SU-DHL-6 (cell line): Measurements from ENCODE around the gene AATK.

Experiments used
- H2AFZ ChIP-seq: fragments of 200-600 bp; sonication (generic); 2 replicates; pipeline ENCODE4 v1.6.1; 2014; ENCODE audit warnings: low read depth, mild to moderate bottlenecking, moderate library complexity, mixed read lengths, antibody characterized with exemption, low read length; ENCODE audit not compliant: severe bottlenecking
- H3F3A ChIP-seq: fragments of 200-600 bp; shearing (Covaris generic); 2 replicates; pipeline ENCODE4 v1.6.0; 2016; ENCODE audit warnings: antibody characterized with exemption, mild to moderate bottlenecking; ENCODE audit not compliant: insufficient read depth
- H3K27ac ChIP-seq: fragments of 200-600 bp; sonication (generic); 2 replicates; pipeline ENCODE4 v1.5.1; 2016; ENCODE audit warnings: low read depth, mild to moderate bottlenecking, low read length, moderate library complexity, mixed read lengths
- H3K27me3 ChIP-seq: fragments of 200-600 bp; sonication (generic), shearing (Covaris generic); 2 replicates; pipeline ENCODE4 v1.6.0; 2014; ENCODE audit warnings: mild to moderate bottlenecking, low read length
- H3K36me3 ChIP-seq: fragments of 200-600 bp; sonication (generic); 2 replicates; pipeline ENCODE4 v1.6.1; 2014; ENCODE audit warnings: mild to moderate bottlenecking, low read length, mixed read lengths
- H3K4me2 ChIP-seq: fragments of 300-600, 200-600 bp; shearing (Covaris generic), sonication (generic); 2 replicates; pipeline ENCODE4 v1.6.0; 2014; ENCODE audit warnings: low read length, low read depth, mild to moderate bottlenecking; ENCODE audit not compliant: poor library complexity, severe bottlenecking
- H3K4me3 ChIP-seq: fragments of 200-600 bp; sonication (generic); 2 replicates; pipeline ENCODE4 v1.5.1; 2014; ENCODE audit warnings: antibody characterized with exemption, low read length, mild to moderate bottlenecking, mixed read lengths; ENCODE audit not compliant: insufficient read depth, poor library complexity, severe bottlenecking
- H3K79me2 ChIP-seq: fragments of 200-600 bp; sonication (generic); 2 replicates; pipeline ENCODE4 v1.6.1; 2014; ENCODE audit warnings: mild to moderate bottlenecking, low read length, moderate library complexity; ENCODE audit not compliant: insufficient read depth
- H3K9ac ChIP-seq: fragments of 200-600 bp; sonication (generic); 2 replicates; pipeline ENCODE4 v1.7.0; 2014; ENCODE audit warnings: mild to moderate bottlenecking, low read length
- H3K9me2 ChIP-seq: fragments of 200-600 bp; sonication (generic); replicated peaks from 2 replicates; pipeline ENCODE4 v1.6.1; 2014; ENCODE audit warnings: low read length; ENCODE audit not compliant: insufficient read depth
- H3K9me3 ChIP-seq: fragments of 200-600 bp; sonication (generic); 2 replicates; pipeline ENCODE4 v1.6.1; 2014; ENCODE audit warnings: low read length, mixed read lengths; ENCODE audit not compliant: insufficient read depth
- H4K20me1 ChIP-seq: fragments of 200-600 bp; sonication (generic); 2 replicates; pipeline ENCODE4 v1.6.1; 2014; ENCODE audit warnings: low read depth, mild to moderate bottlenecking, antibody characterized with exemption, low read length, moderate library complexity, mixed read lengths
- EZH2phosphoT487 ChIP-seq: fragments of 200-600 bp; sonication (generic), shearing (Covaris generic); conservative IDR thresholded peaks from 2 replicates; pipeline ENCODE4 v1.6.1; 2018; ENCODE audit warnings: mild to moderate bottlenecking, antibody characterized with exemption, low read length, moderate library complexity, mixed read lengths
- TF ChIP-seq, protein P1 (sequence below): fragments of 200-600 bp; sonication (generic); IDR thresholded peaks from one replicate; pipeline ENCODE4 v1.5.1; 2017; ENCODE audit warnings: antibody characterized with exemption, mild to moderate bottlenecking, low read length, moderate library complexity; ENCODE audit not compliant: insufficient read depth, poor library complexity, severe bottlenecking

The AATK gene, protein sequence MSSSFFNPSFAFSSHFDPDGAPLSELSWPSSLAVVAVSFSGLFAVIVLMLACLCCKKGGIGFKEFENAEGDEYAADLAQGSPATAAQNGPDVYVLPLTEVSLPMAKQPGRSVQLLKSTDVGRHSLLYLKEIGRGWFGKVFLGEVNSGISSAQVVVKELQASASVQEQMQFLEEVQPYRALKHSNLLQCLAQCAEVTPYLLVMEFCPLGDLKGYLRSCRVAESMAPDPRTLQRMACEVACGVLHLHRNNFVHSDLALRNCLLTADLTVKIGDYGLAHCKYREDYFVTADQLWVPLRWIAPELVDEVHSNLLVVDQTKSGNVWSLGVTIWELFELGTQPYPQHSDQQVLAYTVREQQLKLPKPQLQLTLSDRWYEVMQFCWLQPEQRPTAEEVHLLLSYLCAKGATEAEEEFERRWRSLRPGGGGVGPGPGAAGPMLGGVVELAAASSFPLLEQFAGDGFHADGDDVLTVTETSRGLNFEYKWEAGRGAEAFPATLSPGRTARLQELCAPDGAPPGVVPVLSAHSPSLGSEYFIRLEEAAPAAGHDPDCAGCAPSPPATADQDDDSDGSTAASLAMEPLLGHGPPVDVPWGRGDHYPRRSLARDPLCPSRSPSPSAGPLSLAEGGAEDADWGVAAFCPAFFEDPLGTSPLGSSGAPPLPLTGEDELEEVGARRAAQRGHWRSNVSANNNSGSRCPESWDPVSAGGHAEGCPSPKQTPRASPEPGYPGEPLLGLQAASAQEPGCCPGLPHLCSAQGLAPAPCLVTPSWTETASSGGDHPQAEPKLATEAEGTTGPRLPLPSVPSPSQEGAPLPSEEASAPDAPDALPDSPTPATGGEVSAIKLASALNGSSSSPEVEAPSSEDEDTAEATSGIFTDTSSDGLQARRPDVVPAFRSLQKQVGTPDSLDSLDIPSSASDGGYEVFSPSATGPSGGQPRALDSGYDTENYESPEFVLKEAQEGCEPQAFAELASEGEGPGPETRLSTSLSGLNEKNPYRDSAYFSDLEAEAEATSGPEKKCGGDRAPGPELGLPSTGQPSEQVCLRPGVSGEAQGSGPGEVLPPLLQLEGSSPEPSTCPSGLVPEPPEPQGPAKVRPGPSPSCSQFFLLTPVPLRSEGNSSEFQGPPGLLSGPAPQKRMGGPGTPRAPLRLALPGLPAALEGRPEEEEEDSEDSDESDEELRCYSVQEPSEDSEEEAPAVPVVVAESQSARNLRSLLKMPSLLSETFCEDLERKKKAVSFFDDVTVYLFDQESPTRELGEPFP (N-terminal part only)

DNA sequence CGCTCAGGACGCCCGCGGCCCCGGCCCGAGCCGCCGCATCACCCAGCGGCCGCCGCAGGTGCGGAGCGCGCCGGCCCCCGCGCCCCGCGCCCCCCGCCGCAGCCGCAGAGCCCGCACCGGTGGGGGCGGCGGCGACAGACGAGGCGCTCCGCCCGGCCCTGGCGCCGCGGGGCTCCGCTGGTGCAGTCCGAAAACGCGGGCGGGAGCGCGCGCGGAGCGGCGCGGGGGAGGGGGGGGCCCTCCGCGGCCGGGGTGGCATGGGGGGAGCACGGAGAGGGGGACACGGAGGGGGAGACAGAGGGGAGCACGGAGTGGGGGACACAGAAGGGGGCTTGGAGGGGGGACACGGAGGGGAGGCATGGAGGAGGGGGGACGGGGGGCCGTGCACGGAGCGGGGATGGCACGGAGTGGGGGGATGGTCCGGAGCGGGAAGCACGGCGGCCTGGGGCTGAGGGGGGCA lies at the start of gene AATK:
Gene AATK (minus strand): TSS at position 189 of the 460 bp plus-strand sequence. CDS start 229 bp downstream, outside the sequence.
- Histone ChIP-seq H3K4me3 (no peak within 1 kb of the TSS), H3K36me3 (no peaks in the 10 kb centered on the region), H3K27ac (no peak within 1 kb of the TSS), H3K4me2 (no peak within 1 kb of the TSS), H3K27me3 (no peaks in the 10 kb centered on the region), H4K20me1 (no peaks in the 10 kb centered on the region), H3K79me2 (no peaks in the 10 kb centered on the region), H3K9me2 (no peaks in the 10 kb centered on the region), H3K9ac (no peak within 1 kb of the TSS), H2AFZ (no peak within 1 kb of the TSS), H3F3A (no peaks in the 10 kb centered on the region), H3K9me3 (no peaks in the 10 kb centered on the region)
- no peak for TF ChIP-seq EZH2phosphoT487

DNA sequence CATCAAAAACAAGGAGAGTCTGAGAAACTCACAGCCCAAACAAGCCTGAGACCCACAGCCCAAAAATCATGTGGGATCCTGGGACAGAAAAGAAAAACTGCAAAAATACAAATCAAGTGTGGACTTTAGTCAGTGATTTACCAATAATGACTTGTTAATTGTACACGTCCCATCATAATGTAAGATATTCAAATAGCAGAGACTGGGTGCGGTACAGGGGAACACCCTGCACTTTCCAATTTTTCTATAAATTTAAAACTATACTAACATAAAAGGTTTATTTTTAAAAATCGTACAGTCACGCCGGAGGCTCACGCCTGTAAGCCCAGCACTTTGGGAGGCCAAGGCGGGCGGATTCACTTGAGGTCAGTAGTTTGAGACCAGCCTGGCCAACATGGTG lies 48.0 kb upstream of the AATK start:
- Histone ChIP-seq H4K20me1 (no peaks in the 10 kb centered on the region), H3K27me3 (no peaks in the 10 kb centered on the region), H3K36me3 (no peaks in the 10 kb centered on the region), H3K4me2 (no peak overlapping the region), H3K27ac (no peak overlapping the region), H2AFZ (no peak overlapping the region), H3F3A (no peaks in the 10 kb centered on the region), H3K9me3 (no peaks in the 10 kb centered on the region), H3K9me2 (no peaks in the 10 kb centered on the region), H3K4me3 (no peak overlapping the region), H3K79me2 (no peaks in the 10 kb centered on the region), H3K9ac (no peak overlapping the region)
- no peak for TF ChIP-seq EZH2phosphoT487
- TF ChIP-seq, protein P1, sequence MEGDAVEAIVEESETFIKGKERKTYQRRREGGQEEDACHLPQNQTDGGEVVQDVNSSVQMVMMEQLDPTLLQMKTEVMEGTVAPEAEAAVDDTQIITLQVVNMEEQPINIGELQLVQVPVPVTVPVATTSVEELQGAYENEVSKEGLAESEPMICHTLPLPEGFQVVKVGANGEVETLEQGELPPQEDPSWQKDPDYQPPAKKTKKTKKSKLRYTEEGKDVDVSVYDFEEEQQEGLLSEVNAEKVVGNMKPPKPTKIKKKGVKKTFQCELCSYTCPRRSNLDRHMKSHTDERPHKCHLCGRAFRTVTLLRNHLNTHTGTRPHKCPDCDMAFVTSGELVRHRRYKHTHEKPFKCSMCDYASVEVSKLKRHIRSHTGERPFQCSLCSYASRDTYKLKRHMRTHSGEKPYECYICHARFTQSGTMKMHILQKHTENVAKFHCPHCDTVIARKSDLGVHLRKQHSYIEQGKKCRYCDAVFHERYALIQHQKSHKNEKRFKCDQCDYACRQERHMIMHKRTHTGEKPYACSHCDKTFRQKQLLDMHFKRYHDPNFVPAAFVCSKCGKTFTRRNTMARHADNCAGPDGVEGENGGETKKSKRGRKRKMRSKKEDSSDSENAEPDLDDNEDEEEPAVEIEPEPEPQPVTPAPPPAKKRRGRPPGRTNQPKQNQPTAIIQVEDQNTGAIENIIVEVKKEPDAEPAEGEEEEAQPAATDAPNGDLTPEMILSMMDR: no peak

DNA sequence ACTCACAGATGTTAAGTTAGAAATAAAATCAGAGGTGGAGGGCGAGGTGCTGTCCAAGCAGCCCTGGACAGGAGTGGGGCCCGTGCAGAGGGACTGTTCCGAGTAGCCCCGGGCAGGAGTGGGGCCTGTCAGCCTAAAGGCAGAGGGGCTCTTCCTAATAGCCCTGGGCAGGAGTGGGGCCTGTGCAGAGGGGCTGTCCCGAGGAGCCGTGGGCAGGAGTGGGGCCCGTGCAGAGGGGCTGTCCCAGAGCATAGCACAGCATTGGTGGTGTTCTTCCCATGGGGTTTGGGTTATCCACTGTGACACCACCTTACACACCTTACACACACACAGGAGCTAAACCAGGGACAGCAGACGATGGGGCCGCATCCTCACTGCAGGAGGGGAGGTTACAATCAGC lies 46.3 kb upstream of the AATK start:
- Histone ChIP-seq H3K27me3 (no peaks in the 10 kb centered on the region), H3K27ac (no peak overlapping the region), H3K36me3 (no peaks in the 10 kb centered on the region), H3K9me2 (no peaks in the 10 kb centered on the region), H3K79me2 (no peaks in the 10 kb centered on the region), H4K20me1 (no peaks in the 10 kb centered on the region), H2AFZ (no peak overlapping the region), H3K4me2 (no peak overlapping the region), H3F3A (no peaks in the 10 kb centered on the region), H3K9ac (no peak overlapping the region), H3K4me3 (no peak overlapping the region), H3K9me3 (no peaks in the 10 kb centered on the region)
- TF ChIP-seq EZH2phosphoT487: no peak
- TF ChIP-seq, protein P1: no peak
